ENCODE results near the gene ISM1. TPM values are rescaled to one million over a fixed set of nuclear protein-coding genes. Genes with fewer than 3 reads are reported as not detected.

The ISM1 gene
- total RNA-seq, 2 donors from 2014 or later: 0.24 to 1.1 TPM

DNA sequence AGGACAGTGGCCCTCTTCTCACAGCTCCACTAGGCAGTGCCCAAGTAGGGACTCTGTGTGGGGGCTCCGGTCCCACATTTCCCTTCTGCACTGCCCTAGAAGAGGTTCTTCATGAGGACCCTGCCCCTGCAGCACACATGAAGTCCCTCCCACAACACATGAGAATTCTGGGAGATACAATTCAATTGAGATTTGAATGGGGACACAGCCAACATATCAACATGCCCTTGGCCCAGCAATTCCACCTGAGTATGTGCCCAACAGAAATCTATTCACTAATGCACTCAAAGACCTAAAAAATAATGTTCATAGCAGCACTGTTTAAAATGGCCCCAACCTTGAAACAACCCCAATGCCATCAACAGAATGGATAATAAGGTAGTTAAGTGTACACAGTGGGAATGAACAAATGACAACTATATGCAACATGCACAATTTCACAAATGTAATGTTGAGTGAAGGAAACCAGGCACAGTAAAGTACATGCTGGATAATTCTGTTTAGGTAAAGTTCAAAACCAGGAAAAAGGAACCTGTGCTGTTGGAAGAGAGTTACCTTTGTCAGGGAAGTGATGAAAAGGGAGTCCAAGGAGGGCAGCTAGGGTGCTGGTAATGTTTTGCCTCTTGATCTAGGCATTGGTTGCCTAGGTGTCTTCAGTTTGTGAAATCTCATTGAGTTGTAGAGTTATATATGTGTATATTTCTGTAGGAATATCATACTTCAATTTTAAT, 16.1 kb downstream of the ISM1 start:
- no peak overlapping the region for H3K4me3 ChIP-seq (ENCODE audit: low read length)
- no peaks in the 10 kb centered on the region for H3K36me3 ChIP-seq (ENCODE audit: control insufficient read depth, insufficient read depth, low read length)
- WGBS, 2 experiments (ENCODE audit: insufficient coverage in 1 of 2, insufficient read length in 1 of 2): 69% methylated on average over 1 of the region's 1 CpG; no CpG with 5 or more reads in 1 of the 2 experiments
- no peaks in the 10 kb centered on the region for H3K9me3 Mint-ChIP-seq
- no peaks in the 10 kb centered on the region for H3K27me3 Mint-ChIP-seq (ENCODE audit: insufficient read depth)
- H3K27me3 ChIP-seq (ENCODE audit: control insufficient read depth, insufficient read depth, low read length, poor library complexity, severe bottlenecking): no peaks in the 10 kb centered on the region
- H3K4me3 Mint-ChIP-seq: no peak overlapping the region
- no peaks in the 10 kb centered on the region for H3K9me3 ChIP-seq (ENCODE audit: control insufficient read depth, low read length)
- H3K9ac ChIP-seq (ENCODE audit: extremely low read depth, low read length, poor library complexity, severe bottlenecking): no peak overlapping the region
- H3K27ac Mint-ChIP-seq: no peak overlapping the region
- H3K4me1 Mint-ChIP-seq: no peaks in the 10 kb centered on the region
- TF ChIP-seq, protein P1, sequence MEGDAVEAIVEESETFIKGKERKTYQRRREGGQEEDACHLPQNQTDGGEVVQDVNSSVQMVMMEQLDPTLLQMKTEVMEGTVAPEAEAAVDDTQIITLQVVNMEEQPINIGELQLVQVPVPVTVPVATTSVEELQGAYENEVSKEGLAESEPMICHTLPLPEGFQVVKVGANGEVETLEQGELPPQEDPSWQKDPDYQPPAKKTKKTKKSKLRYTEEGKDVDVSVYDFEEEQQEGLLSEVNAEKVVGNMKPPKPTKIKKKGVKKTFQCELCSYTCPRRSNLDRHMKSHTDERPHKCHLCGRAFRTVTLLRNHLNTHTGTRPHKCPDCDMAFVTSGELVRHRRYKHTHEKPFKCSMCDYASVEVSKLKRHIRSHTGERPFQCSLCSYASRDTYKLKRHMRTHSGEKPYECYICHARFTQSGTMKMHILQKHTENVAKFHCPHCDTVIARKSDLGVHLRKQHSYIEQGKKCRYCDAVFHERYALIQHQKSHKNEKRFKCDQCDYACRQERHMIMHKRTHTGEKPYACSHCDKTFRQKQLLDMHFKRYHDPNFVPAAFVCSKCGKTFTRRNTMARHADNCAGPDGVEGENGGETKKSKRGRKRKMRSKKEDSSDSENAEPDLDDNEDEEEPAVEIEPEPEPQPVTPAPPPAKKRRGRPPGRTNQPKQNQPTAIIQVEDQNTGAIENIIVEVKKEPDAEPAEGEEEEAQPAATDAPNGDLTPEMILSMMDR (conservative IDR thresholded peaks at IDR 0.05): no peak
- no peaks in the 10 kb centered on the region for H3K4me1 ChIP-seq (ENCODE audit: control insufficient read depth, insufficient read depth, low read length)
- H3K27ac ChIP-seq (ENCODE audit: low read depth, low read length): no peak overlapping the region
- DNase-seq: no peak
- H3K36me3 Mint-ChIP-seq (ENCODE audit: low read depth): no peaks in the 10 kb centered on the region

GRCh38 chr20:13238001-13238653, 17.1 kb downstream of the ISM1 start:
- Mint-ChIP-seq H3K36me3 (ENCODE audit: low read depth) (no peaks in the 10 kb centered on the region), H3K27me3 (ENCODE audit: insufficient read depth) (no peaks in the 10 kb centered on the region), H3K27ac (no peak overlapping the region), H3K4me3 (no peak overlapping the region), H3K9me3 (no peaks in the 10 kb centered on the region), H3K4me1 (no peaks in the 10 kb centered on the region)
- H3K4me1 ChIP-seq (ENCODE audit: control insufficient read depth, insufficient read depth, low read length): no peaks in the 10 kb centered on the region
- no peak overlapping the region for H3K27ac ChIP-seq (ENCODE audit: low read depth, low read length)
- WGBS, 2 experiments (ENCODE audit: insufficient coverage in 1 of 2, insufficient read length in 1 of 2): 97% methylated on average over 2 of the region's 2 CpGs; no CpG with 5 or more reads in 1 of the 2 experiments
- H3K27me3 ChIP-seq (ENCODE audit: control insufficient read depth, insufficient read depth, low read length, poor library complexity, severe bottlenecking): no peaks in the 10 kb centered on the region
- TF ChIP-seq, protein P1 (conservative IDR thresholded peaks at IDR 0.05): no peak
- no peak overlapping the region for H3K9ac ChIP-seq (ENCODE audit: extremely low read depth, low read length, poor library complexity, severe bottlenecking)
- DNase-seq: no peak
- no peak overlapping the region for H3K4me3 ChIP-seq (ENCODE audit: low read length)
- no peaks in the 10 kb centered on the region for H3K36me3 ChIP-seq (ENCODE audit: control insufficient read depth, insufficient read depth, low read length)
- no peaks in the 10 kb centered on the region for H3K9me3 ChIP-seq (ENCODE audit: control insufficient read depth, low read length)

DNA sequence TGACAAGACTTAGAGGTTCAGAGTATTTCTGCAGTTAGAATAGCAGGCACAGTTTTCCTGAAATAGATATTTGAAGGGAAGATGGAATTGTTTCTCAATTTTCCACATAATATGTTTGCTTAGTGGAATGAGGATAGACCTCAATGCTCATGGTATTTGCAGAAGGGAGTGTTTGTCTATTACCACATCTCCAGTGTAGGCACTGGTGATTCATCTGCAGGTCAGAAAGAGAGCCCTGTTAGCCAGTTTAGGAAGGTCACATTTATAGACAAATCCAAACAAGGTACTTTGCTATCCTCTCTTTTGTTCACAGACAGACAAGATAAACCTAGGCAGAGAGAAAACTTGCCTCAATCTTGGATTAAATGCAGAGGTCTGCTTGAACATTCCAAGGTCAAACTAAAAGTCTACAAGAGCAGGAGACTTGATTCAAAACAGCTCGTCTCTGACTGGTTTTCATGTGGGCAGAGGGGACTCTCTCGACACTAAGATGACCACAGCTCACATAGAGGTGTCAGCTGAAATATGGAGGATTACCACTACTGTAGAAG, 22.8 kb downstream of the ISM1 start:
- Mint-ChIP-seq H3K36me3 (ENCODE audit: low read depth) (no peaks in the 10 kb centered on the region), H3K9me3 (no peaks in the 10 kb centered on the region), H3K4me3 (no peak overlapping the region), H3K27ac (no peak overlapping the region), H3K4me1 (peaks cover 4% of the 10 kb centered on the region), H3K27me3 (ENCODE audit: insufficient read depth) (no peaks in the 10 kb centered on the region)
- no peak for DNase-seq
- H3K9ac ChIP-seq (ENCODE audit: extremely low read depth, low read length, poor library complexity, severe bottlenecking): no peak overlapping the region
- WGBS, 2 experiments (ENCODE audit: insufficient coverage in 1 of 2, insufficient read length in 1 of 2): 83 to 98% methylated on average over 1 to 2 of the region's 2 CpGs
- H3K4me3 ChIP-seq (ENCODE audit: low read length): no peak overlapping the region
- H3K27me3 ChIP-seq (ENCODE audit: control insufficient read depth, insufficient read depth, low read length, poor library complexity, severe bottlenecking): no peaks in the 10 kb centered on the region
- H3K27ac ChIP-seq (ENCODE audit: low read depth, low read length): no peak overlapping the region
- TF ChIP-seq, protein P1 (conservative IDR thresholded peaks at IDR 0.05): no peak
- no peaks in the 10 kb centered on the region for H3K36me3 ChIP-seq (ENCODE audit: control insufficient read depth, insufficient read depth, low read length)
- no peaks in the 10 kb centered on the region for H3K9me3 ChIP-seq (ENCODE audit: control insufficient read depth, low read length)
- H3K4me1 ChIP-seq (ENCODE audit: control insufficient read depth, insufficient read depth, low read length): no peaks in the 10 kb centered on the region
